Stimulated activated CD8-positive, alpha-beta memory T cell treated with anti-CD3 and anti-CD28 coated beads, Interleukin-12 subunit alpha, Interleukin-12 subunit beta, amount 100 ng/mL, for 4 hours (primary cell): Measurements from ENCODE around the gene GPRC6A.

Experiments used
- DNase-seq: peaks from one replicate; pipeline ENCODE4 v3.0.0-alpha.2; 2020; ENCODE audit warnings: low read depth

GPRC6A gene

GRCh38 chr6:116783852-116784251, 45.0 kb downstream of the GPRC6A start:
- DNase-seq, result no peak

DNA sequence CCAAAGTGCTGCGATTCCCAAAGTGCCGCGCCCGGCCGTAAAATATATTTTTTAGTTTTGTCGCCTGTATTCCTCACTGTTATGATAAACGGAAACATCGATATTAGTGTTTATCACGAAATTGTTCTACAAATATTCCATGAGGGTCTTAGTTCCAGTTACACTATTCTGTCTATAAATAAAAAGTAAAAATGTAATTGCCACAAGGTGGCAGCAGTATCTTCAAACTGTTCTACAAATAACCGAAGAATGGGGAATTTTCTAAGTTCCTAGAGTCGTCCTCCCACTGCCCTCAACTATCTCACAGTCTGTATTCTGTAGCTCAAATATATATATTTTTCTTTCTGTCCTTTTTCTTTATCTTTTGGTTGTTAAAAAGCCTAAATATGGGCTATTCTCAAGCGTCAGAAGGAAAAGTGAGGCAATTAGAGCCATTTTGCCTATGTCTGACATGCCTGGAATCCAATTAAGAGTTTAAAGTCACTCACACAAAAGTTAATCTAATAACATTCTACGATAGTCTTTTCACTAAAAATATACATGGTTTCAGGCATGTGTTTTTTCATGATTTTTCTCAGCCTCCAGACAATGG, 49.2 kb downstream of the GPRC6A start:
- no peak for DNase-seq

DNA sequence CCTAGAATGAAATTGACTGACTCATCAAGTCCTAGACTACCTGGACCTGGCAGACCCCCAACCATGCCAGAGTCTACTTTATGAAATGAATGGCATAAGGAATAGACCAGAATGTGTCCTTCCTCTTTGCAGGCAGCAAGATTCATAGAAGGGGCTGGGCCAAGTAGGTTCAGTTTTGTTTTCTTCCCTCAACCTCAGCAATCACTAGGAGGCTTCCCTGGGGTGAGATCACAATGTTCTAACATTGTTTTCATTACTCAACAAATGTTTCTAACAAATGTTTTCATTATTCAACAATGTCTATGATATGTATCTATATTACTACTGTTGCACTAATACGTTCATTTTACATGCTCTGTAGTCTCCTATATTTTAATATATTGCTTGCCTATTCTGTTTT, 55.0 kb downstream of the GPRC6A start:
- no peak for DNase-seq

DNA sequence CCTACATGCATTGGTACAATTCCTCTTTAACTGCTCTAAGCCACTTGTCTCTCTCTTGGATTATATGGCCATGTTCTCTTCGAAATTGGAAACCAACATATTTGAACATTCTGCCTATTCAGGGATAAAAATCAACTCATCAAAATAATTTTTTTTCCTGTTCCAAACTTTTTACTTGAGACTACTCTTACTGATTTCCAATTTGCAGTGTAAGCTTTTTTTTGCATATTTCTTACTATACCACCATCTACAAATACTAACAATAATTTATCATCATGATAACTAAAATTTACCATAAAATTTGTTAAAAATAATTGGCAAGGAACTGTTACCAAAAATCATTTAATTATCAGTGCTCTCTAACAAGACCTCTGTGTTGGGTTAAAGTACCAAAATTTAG, 56.4 kb downstream of the GPRC6A start:
- no peak for DNase-seq

GRCh38 chr6:116767715-116768114, 61.2 kb downstream of the GPRC6A start:
- DNase-seq, result no peak

DNA sequence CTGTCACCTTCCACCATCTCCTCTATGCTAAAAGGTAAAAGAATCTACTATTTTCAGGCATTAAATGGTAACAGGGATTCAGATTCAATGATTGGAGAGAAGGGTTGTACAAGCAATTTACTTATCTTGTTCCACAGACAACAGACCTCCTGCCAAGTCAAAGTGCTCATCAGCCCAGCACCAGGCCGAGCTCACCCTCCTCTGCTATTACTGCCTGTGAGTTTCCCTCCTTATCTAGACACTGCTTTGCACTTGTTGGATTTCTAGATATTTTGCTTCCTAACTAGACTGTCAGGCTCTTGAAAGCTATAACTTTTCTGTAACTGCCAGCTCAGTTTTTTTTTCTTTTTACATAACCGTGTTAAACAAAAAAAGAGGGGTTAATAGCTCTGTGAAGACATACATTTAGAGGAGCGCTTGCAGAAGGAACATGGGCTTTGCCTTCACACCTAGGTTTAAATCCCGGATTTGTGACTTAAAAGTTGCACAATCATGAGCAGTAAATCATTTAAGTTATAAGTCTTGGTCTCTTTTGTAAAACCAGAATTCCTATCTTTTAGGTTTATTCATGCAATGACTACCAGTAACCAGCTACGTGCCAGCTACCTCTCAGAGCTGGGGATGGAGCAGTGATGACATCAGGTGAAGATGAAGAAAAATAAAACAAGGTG, 62.2 kb downstream of the GPRC6A start:
- DNase-seq, result no peak

DNA sequence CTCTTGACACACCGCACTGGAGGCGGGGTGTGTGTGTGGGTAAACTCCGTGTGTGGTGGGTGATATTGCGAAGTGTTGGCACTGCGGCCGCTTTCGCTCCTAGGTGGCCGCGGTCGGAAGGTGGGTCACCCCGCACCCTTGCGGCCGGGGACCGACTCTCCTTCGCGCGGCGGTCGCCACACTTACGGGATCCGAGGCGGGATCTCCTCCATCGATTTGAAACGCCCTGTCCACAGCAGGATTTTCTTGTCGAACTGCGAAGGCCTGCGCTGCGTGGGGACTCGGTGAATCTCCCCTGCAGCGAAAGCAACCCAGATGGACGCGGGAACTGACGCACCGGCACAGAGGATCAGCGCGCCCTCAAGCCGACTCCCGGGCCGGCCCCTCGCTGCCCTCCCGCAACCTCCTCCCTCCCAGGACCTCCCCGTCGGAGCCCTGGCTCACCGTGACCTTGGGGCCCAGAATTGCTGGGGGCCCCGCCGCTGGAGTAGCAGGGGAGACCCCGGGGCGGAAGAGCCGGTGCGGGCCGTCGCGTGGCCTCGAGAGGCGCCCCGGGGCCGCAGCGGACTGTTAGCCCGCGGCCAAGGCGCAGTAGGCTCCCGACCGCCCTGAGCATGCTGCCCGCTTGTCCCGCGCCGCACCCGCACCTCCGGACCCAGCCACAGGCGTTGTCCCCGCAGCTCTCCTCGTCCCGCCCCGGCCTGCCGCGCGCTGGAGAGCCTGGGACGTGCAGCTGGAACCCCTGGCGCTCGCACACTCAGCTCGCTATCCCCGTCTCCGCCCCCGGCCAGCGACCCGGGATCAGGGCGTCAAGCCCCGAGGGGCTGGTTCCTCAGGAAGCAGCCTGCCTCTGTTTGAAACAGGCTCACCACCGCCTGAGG, 63.7 kb downstream of the GPRC6A start, which contains the start of gene FAM162B:
FAM162B (minus strand) TSS at position 759 of the 881 bp plus-strand sequence; CDS start at position 616, 143 bp downstream.
- DNase-seq, result no peak

DNA sequence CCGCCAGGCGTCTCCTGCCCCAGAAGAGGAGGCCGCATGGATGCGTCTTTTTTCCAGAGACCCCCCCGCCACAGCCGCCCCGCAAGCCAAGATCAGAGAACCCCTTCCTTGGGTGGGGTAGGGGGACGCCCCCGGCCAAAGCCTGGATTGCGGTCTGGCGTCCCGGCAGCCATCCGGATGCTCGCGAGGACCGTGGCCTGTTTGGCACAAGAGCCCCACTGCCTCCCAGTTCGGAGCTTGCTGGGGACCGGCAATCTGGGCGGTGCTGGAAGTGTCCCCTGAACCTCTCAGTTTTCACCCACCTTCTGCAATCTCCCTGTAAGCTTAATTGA, 64.3 kb downstream of the GPRC6A start:
- DNase-seq, result no peak

DNA sequence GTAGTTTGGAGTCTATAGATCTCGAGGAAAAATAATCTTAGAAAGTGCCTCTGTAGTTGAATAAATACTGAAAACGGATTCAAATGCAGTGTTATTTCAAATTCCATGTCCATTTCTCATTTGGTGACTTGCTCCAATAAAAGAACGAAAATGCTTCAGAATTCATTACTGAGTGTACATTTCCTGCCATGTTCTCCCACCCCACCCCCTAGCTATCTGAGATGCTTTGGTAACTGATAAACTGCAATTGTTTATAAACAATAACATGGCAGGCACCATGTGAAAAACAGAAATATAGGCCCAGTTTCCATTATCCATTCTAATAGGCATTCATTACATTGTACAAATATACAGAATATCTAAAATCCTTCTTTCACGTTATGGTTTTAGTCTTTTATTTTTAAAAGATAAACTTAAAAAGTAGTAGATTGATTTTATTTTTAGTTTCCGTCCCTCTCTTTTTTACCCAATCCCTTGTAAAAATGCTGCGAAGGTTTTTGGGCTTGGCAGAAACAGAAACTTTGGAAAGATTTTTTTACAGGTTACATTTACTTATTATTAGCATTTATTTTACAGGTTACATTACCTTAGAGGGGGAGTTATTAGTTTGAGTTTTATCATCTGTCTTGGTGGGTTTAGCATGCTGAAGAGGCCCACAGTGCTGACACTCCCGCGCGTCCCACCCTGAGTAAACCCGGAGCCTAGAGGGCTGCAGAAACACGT, 64.8 kb downstream of the GPRC6A start:
- DNase-seq, result no peak

DNA sequence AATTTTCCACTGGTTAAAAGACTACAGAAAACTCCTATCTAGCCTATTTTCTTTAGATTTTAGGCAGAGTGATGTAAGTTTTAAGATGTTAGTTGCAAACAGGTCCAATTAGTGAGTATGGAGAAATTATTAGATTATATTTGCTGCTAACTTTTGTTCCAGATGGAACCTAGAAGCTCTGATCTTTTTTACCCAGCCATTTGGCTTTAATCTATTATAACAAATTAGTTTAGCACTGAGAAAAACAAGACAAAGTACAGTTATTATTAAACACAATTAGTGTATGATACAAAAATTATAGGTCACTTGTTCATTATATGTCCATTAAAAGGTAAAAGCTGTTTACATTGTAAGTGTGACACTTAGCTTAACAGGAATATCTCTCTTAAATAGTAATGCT, 65.8 kb downstream of the GPRC6A start:
- no peak for DNase-seq

DNA sequence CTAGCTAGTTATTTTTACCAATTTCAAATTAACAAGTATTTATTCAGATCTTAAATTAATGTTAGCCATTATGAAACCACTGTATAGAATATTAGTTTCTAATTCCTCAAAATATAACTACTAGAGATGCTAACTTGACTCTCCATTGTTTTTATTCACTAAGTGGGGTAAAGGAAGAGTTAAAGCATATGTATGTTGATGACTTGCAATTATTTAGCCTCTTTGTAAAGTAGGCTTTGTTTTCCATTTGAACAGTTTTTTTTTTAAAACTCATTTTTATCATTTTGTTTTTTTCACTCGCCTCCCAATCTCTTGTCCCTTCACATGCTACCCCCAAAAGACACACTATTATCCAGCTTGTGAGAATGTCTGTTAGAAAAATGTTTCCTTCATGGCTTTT, 66.6 kb downstream of the GPRC6A start:
- no peak for DNase-seq

GRCh38 chr6:116761779-116762178, 67.1 kb downstream of the GPRC6A start:
- no peak for DNase-seq

DNA sequence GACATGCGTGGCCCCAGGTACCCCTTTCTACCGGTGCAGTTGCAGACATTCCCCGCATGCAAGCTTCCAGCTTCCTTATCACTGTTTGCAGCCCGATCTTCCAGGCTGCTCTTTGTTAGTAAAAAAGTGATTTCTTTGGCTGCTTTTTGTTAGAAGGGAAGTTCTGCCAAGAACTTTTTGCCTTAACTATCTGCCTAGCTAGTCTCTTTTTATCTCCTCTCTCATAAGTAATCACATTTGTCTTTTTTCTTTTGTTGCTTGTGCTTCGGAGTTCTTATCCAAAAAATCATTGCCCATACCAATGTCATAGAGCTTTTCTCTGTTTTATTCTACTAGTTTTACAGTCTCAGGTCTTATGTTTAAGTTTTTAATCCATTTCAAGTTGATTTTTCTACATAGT, 83.7 kb downstream of the GPRC6A start:
- DNase-seq, result no peak
